Loucy (cell line): ENCODE measurements around the gene PRKCZ.

Source experiments
- EZH2phosphoT487 ChIP-seq: fragments of 200-600 bp; IDR thresholded peaks from 2 replicates; pipeline ENCODE4 v1.6.1; 2018; ENCODE audit warnings: antibody characterized with exemption, mild to moderate bottlenecking, moderate library complexity, borderline replicate concordance
- TF ChIP-seq, protein P1 (sequence below): fragments of 200-600 bp; sonication (generic); conservative IDR thresholded peaks from 2 replicates; pipeline ENCODE4 v1.5.1; 2014; ENCODE audit warnings: mild to moderate bottlenecking, antibody characterized with exemption, low read length

DNA sequence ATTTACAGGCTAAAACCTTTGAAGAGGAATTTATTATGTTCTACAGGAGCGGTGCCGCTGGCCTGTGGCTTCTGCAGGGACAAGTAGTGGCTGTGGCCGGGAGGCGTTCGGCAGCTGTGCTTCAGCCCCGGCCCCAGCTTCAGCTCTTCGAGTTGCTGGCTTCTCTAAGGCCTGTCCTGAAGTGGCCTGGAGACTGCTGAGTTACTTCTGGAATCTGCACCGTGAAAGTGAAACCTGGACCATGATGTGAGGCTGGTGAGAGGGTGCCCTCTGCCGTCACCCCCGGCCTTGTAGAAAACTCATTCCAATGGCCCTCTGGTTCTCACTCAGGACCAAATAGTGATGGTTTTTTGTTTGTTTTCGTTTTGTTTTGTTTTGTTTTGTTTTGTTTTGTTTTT lies 48.1 kb downstream of the PRKCZ start:
- TF ChIP-seq, protein P1, sequence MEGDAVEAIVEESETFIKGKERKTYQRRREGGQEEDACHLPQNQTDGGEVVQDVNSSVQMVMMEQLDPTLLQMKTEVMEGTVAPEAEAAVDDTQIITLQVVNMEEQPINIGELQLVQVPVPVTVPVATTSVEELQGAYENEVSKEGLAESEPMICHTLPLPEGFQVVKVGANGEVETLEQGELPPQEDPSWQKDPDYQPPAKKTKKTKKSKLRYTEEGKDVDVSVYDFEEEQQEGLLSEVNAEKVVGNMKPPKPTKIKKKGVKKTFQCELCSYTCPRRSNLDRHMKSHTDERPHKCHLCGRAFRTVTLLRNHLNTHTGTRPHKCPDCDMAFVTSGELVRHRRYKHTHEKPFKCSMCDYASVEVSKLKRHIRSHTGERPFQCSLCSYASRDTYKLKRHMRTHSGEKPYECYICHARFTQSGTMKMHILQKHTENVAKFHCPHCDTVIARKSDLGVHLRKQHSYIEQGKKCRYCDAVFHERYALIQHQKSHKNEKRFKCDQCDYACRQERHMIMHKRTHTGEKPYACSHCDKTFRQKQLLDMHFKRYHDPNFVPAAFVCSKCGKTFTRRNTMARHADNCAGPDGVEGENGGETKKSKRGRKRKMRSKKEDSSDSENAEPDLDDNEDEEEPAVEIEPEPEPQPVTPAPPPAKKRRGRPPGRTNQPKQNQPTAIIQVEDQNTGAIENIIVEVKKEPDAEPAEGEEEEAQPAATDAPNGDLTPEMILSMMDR = no peak
- TF ChIP-seq EZH2phosphoT487 = no peak
